IPS-NIHi7 (cell line): Measurements from ENCODE around the gene RAB5IF.
"Not testable (repeated sequence)": the region's sequence is repeated elsewhere in the genome, so short reads cannot be mapped to it uniquely, and the experiment has no call there.

Source experiments
- DNase-seq: peaks from one replicate; pipeline ENCODE4 v3.0.0; 2012; ENCODE audit warnings: mixed read lengths; ENCODE audit errors: extremely low spot score

RAB5IF gene

GRCh38 chr20:36585410-36586125 lies 20.0 kb upstream of the RAB5IF start:
- peak; percentile 73 for DNase-seq

GRCh38 chr20:36587388-36588070 lies 18.1 kb upstream of the RAB5IF start:
- no peak for DNase-seq

- no peak for DNase-seq
Observed at GRCh38 chr20:36591281-36591680, 14.3 kb upstream of the RAB5IF start.

GRCh38 chr20:36591854-36592641 lies 13.5 kb upstream of the RAB5IF start:
- peak; percentile 66 for DNase-seq

GRCh38 chr20:36593347-36593929 lies 12.1 kb upstream of the RAB5IF start:
- no peak for DNase-seq

- DNase-seq, result no peak
Observed at GRCh38 chr20:36599912-36600345, 5.7 kb upstream of the RAB5IF start.

- DNase-seq, result no peak
Observed at GRCh38 chr20:36601540-36601939, 4.0 kb upstream of the RAB5IF start.

- no peak for DNase-seq
Observed at GRCh38 chr20:36604952-36605398, 604 bp upstream of the RAB5IF start.

GRCh38 chr20:36606158-36607066 lies 833 bp downstream of the RAB5IF start:
- no peak for DNase-seq

- DNase-seq, result no peak
Observed at GRCh38 chr20:36607586-36608387, 2.2 kb downstream of the RAB5IF start.

- DNase-seq, result not testable (repeated sequence)
Observed at GRCh38 chr20:36608388-36608728, 2.8 kb downstream of the RAB5IF start.

GRCh38 chr20:36611625-36612024 lies 6.0 kb downstream of the RAB5IF start:
- DNase-seq, result no peak

- no peak for DNase-seq
Observed at GRCh38 chr20:36613974-36614373, 8.4 kb downstream of the RAB5IF start.

GRCh38 chr20:36614781-36615557 lies 9.4 kb downstream of the RAB5IF start:
- DNase-seq, result no peak

GRCh38 chr20:36620917-36621316 lies 15.3 kb downstream of the RAB5IF start:
- DNase-seq, result no peak

GRCh38 chr20:36623444-36623843 lies 17.9 kb downstream of the RAB5IF start:
- DNase-seq, result no peak

- peak; percentile 30 for DNase-seq
Observed at GRCh38 chr20:36624068-36624943, 18.7 kb downstream of the RAB5IF start.

GRCh38 chr20:36624944-36625324 lies 19.4 kb downstream of the RAB5IF start:
- DNase-seq, result no peak

- DNase-seq, result no peak
Observed at GRCh38 chr20:36628076-36628475, 22.5 kb downstream of the RAB5IF start.
